LNCAP (cell line): ENCODE data around the gene FOXG1.

ENCODE experiments used
- CTCF ChIP-seq: fragments of 450-650 bp; IDR thresholded peaks from 2 replicates; pipeline ENCODE4 v1.5.1; 2017; ENCODE audit warnings: mild to moderate bottlenecking

Gene FOXG1

GRCh38 chr14:28766469-28766955, at the start of gene FOXG1:
Gene FOXG1, plus strand, starts transcription at chr14:28766787. Its CDS starts 493 bp downstream, at chr14:28767280.
- no peak for TF ChIP-seq CTCF

GRCh38 chr14:28719130-28719529, 47.5 kb upstream of the FOXG1 start:
- no peak for TF ChIP-seq CTCF

GRCh38 chr14:28731358-28731757, 35.2 kb upstream of the FOXG1 start:
- no peak for TF ChIP-seq CTCF

- TF ChIP-seq CTCF = no peak
Measured at GRCh38 chr14:28742171-28742846, 24.3 kb upstream of the FOXG1 start.

GRCh38 chr14:28744126-28744525, 22.5 kb upstream of the FOXG1 start:
- TF ChIP-seq CTCF = no peak

GRCh38 chr14:28745176-28745575, 21.4 kb upstream of the FOXG1 start:
- no peak for TF ChIP-seq CTCF

- no peak for TF ChIP-seq CTCF
Measured at GRCh38 chr14:28746247-28746646, 20.3 kb upstream of the FOXG1 start.
